ENCODE measurements around the gene TPRN. TPM values are rescaled to one million over a fixed set of nuclear protein-coding genes. Genes with fewer than 3 reads are reported as not detected.

TPRN gene
- total and polyA plus RNA-seq, 9 of the 15 experiments (the other 6 are each of a cell fraction or from before 2014, with no cell fraction given), result 0.31 to 31.9 (median 4.4) TPM

DNA sequence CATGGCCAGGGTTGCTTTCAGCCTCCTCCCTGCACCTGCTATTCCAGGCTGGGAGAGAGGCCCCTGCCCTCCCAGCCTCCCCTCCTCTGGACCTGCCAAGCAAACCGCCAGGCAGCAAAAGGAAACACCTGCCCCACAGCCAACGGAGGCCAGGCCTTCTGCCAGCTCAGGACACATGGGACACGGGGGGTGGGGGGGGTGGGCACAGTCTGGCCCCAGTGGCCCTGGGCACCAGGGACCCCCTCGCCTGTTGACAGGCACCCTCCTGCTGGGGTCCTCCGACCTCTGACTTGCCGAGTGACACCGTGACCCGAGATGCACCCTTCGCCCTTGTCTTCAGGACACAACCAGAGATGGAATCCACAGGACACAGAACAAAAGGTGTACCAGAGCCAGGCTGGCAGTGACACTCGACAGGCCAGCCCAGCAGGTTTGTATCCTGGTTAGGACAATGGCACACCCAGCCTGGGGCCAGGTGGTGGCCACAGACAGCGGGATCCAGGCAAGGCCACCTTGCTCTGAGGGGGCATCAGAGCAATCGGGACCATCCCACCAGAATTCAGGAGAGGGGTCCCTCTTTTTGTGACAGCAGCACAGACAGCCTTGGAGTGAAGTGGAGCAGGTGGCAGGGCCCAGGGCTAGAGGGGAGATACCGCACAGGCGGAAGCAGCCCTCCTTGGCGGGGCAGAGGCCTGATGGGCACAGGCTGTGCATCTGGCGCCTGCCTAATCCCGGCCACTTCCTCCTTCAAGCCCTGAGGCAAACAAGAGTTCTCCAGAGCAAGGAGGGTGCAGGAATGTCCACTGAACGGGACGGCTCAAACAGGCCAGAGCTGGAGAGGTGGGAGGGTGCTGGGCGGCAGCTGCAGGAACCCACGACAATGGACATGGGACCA lies 27.4 kb downstream of the TPRN start:
- 38% methylated on average over 17 of the region's 21 CpGs for WGBS (ENCODE audit: insufficient coverage, low coverage, missing lambda C conversion rate)
- H3K4me1 ChIP-seq (replicated peaks in 1 of 2; ENCODE audit: control insufficient read depth in 2 of 2, insufficient read depth in 2 of 2, low read length in 2 of 2), result peaks cover under 1 to 84% of the 10 kb centered on the region in 2 experiments; a peak in 3 of 5 replicates
- FAIRE-seq, result no peak
- BruUV-seq (replicated peaks), result no TSS peak
- no peak overlapping the region for H3K4me3 ChIP-seq
- H4K20me1 ChIP-seq (replicated peaks; ENCODE audit: control insufficient read depth, insufficient read depth, low read length), result 0 out of 2 replicates have a peak, but pooled peaks cover 5% of the 10 kb centered on the region
- intact Hi-C loops (cut with micrococcal nuclease) (no loop called here), in situ Hi-C loops (cut with MboI) (no loop called here)
- no peak overlapping the region; a peak in 1 of 4 replicates for H3K9ac ChIP-seq (ENCODE audit: insufficient read depth in 1 of 2, low read depth in 2 of 2, low read length in 2 of 2)
- H3K9me3 ChIP-seq (replicated peaks; ENCODE audit: control insufficient read depth, insufficient read depth, low read depth, low read length), result no peaks in the 10 kb centered on the region
- no peak overlapping the region for H2AFZ ChIP-seq (ENCODE audit: low read depth, low read length)
- H3K27ac ChIP-seq (ENCODE audit: extremely low read depth, low read depth, low read length), result no peak overlapping the region
- peaks cover 11 to 26% of the 10 kb centered on the region in 2 experiments; a peak in 4 of 5 replicates for H3K27me3 ChIP-seq (ENCODE audit: control insufficient read depth in 2 of 2, insufficient read depth in 2 of 2, low read length in 2 of 2)
- peaks cover 9% of the 10 kb centered on the region; the same call in 1 of the 3 replicates for H3K36me3 ChIP-seq (ENCODE audit: control insufficient read depth, insufficient read depth, low read length)
- ChIA-PET CTCF (ENCODE audit: low intra/inter-chr PET ratio) (no interaction called here), POLR2A (interaction anchor here (1.0 to 1.8 kb wide), 3 partner anchors 10 to 69 kb away, joined by 3 to 7 read pairs (median 5); no protein-coding TSS in a partner anchor)
- no peaks in the 10 kb centered on the region for H3K79me2 ChIP-seq (ENCODE audit: control insufficient read depth, insufficient read depth, low read length)
- ATAC-seq, result no peak
- no peaks in the 10 kb centered on the region for H3K9me1 ChIP-seq (ENCODE audit: control insufficient read depth, insufficient read depth, low read length)
- H3K4me2 ChIP-seq (ENCODE audit: insufficient read depth, low read length), result no peak overlapping the region
- TF ChIP-seq PHF20 (IDR thresholded peaks at IDR 0.05; ENCODE audit: partially characterized antibody) (no peak), POLR2AphosphoS2 (IDR thresholded peaks at IDR 0.05; ENCODE audit: low read length) (no peak), U2AF2 (optimal IDR thresholded peaks at IDR 0.05; ENCODE audit: low read depth, low read length) (no peak), RBM22 (IDR thresholded peaks at IDR 0.05; ENCODE audit: low read depth, low read length, poor library complexity, severe bottlenecking) (peak; percentile 16)
- DNase-seq (ENCODE audit: extremely low read depth in 1 of 4, low spot score in 3 of 4), result no peak
